Measurements from ENCODE around the gene IKZF3.
"Not testable (repeated sequence)": the region's sequence is repeated elsewhere in the genome, so short reads cannot be mapped to it uniquely, and the experiment has no call there.

IKZF3 gene

GRCh38 chr17:39753514-39754160 is 110.5 kb downstream of the IKZF3 start:
- no peak for DNase-seq

- DNase-seq: no peak
Measured at GRCh38 chr17:39752241-39752881, 111.8 kb downstream of the IKZF3 start.

- DNase-seq: no peak
Measured at GRCh38 chr17:39751637-39752036, 112.5 kb downstream of the IKZF3 start.

DNA sequence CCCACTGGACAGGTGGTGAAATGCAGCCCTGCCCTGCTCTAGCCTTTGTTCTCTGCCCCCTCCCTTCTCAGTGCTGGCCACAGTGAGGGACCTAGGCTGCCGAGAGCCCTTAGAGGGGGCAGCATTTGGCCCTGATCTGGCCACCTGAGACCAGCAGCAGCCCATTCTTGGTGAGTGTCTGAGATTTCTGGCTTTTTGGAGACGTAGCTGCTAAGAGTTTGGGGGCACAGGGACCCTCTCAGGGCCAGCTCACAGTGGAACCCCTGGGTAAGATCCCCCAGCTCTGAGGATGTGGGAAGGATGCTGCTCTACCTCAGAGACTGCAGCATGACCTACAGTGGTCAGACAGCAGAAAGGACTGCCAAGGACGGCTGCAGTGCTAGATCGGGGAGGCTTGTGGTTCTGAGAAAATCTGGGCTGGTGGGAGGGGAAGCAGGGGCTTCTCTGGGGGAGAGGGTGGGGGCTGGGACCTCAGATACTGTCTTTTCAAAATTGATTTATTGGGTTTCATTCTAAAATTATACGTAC is 113.0 kb downstream of the IKZF3 start:
- no peak for DNase-seq

DNA sequence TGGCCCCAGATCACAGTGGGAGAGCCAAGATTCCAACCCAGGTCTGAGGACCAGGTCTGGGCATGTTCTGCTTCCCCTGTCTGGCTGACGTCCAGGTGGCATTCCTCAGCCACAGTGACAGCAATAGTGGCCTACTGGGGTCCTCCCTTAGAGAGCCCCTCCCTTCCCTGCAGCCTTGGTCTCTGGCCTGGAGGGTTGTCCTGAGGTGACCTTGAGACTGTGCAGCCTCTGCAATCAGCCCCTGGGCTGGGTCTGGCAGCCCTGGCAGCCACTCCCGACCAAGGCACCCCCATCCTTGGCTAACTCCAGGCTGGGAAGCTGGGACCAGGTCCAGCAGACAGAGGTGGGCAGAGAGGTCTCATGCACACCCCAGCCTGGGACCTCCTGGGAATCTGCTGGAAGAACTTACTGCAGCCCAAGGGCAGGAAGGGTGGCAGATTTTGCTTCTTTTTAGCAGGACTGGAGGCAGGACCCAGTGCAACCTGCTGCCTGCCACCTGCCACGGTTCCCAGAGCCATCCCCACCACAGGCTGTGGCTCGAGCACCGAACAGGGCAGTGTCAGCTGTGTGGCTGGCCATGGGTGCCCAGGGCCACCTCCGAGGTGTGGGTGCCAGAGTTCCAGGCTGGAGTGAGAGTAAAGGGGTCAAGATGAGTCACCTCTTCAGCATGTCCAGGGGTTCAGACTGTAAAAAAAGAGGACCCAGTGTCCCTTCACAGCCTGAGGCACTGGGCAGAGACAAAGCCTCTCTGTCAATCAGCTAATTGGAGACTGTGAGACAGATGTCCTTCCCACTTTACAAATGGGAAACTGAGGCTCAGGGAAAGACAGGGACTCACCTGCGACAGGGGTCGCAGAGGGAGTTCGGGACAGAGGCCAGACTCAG is 113.7 kb downstream of the IKZF3 start:
- DNase-seq: no peak

DNA sequence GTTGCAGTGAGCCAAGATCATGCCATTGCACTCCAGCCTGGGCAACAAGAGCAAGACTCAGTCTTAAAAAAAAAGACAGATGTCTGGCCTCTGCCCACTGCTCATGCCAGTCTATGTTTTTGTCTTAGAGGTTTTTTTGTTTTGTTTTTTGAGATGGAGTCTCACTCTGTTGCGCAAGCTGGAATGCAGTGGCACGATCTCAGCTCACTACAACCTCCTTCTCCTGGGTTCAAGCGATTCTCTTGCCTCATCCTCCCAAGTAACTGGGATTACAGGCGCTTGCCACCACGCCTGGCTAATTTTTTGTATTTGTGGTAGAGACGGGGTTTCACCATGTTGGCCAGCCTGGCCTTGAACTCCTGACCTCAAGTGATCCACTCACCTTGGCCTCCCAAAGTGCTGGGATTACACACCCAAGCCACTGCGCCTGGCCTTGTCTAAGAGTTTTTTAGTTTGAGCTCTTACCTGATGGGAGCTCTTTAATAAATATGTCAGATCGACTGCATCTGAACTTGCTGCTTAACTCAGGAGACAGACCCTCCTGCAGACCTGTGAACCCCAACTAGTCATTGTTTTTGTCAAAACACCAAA is 115.6 kb downstream of the IKZF3 start:
- DNase-seq: not testable (repeated sequence)

DNA sequence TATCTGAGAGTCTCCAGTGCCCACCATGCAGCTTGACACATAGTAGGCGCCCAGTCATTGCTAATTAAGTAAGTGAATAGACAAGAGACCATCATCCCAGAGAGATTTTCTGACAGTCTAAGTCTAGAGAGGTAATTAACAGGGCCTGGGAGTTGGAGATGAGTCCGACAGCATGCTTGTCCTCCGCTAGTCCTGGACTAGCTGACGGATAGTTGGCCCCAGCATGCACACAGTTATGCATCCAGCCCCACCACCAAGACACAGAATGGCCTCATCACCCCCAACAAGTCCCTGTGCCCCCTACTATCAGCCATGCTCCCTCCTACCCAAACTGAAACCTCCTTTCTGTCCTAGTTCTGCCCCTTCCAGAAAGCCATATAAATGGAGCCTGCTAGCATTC is 116.4 kb downstream of the IKZF3 start:
- DNase-seq: no peak

GRCh38 chr17:39746145-39746461 is 118.0 kb downstream of the IKZF3 start:
- DNase-seq: no peak

DNA sequence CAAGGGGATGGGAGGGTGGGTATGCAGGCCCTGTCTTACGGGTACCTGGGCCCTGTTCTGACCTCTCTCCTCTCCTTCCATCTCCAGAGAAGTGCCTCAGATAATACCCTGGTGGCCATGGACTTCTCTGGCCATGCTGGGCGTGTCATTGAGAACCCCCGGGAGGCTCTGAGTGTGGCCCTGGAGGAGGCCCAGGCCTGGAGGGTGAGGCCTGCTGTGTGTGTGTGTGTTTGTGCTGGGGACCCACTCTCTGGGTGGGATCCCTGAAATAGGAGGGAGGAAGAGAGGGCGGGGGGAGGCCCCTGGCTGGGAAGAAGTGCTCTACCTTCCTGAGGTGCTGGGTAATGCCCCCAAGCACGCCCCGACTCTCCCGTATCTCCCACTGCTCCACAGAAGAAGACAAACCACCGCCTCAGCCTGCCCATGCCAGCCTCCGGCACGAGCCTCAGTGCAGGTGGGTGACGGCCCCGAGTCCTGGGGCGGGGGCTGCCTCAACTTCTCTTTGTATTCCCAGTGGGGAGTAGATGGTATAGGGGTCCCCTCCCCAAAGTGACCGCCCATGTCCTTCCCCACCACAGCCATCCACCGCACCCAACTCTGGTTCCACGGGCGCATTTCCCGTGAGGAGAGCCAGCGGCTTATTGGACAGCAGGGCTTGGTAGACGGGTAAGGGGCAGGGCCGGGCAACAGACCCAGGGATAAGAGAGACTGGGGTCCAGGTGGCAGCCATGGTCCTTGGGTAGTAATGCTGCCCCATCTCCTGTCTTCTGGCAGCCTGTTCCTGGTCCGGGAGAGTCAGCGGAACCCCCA is 118.6 kb downstream of the IKZF3 start:
- no peak for DNase-seq

GRCh38 chr17:39744836-39745215 is 119.3 kb downstream of the IKZF3 start:
- DNase-seq: no peak

DNA sequence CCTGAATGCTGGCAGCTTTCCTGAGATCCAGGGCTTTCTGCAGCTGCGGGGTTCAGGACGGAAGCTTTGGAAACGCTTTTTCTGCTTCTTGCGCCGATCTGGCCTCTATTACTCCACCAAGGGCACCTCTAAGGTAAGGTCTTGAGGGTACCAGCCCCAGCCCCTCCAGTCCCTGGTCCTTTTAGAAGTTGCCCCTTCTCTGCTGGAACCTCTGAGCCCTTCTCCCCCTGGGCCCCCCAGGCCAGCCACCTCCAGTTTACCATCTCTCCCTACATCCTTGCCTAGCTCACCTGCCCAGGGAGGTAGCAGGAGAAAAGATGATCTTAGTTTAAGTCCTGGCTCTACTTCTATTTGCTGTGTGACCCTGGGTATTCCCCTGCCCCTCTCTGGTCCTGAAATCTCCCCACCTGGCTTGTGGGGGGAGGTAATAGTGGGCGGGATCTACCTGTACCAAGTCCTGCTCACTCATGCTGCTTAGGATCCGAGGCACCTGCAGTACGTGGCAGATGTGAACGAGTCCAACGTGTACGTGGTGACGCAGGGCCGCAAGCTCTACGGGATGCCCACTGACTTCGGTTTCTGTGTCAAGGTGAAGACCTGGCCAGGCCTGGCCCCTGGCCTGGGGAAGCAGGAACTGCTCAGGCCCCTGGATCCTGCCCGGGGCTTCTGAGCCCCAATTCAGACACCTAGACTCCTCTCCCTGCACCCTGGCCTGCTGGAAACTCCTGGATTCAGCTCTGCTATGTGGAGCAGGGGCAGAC is 119.9 kb downstream of the IKZF3 start:
- DNase-seq: no peak

DNA sequence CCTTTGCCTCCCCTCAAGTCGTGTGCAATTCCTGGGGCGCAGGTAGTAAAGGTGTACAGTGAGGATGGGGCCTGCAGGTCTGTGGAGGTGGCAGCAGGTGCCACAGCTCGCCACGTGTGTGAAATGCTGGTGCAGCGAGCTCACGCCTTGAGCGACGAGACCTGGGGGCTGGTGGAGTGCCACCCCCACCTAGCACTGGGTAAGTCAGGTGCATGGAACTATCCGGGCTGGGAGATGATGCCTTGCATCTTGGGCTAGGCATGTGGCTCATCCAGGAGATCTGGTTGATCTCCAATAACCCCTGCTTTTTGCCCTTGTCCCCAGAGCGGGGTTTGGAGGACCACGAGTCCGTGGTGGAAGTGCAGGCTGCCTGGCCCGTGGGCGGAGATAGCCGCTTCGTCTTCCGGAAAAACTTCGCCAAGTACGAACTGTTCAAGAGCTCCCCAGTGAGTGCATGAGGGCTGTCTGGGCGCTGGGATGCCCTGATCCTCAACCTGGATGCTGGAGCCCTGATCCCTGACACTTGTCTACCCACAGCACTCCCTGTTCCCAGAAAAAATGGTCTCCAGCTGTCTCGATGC is 121.2 kb downstream of the IKZF3 start:
- no peak for DNase-seq

GRCh38 chr17:39742126-39742855 is 121.8 kb downstream of the IKZF3 start:
- no peak for DNase-seq

DNA sequence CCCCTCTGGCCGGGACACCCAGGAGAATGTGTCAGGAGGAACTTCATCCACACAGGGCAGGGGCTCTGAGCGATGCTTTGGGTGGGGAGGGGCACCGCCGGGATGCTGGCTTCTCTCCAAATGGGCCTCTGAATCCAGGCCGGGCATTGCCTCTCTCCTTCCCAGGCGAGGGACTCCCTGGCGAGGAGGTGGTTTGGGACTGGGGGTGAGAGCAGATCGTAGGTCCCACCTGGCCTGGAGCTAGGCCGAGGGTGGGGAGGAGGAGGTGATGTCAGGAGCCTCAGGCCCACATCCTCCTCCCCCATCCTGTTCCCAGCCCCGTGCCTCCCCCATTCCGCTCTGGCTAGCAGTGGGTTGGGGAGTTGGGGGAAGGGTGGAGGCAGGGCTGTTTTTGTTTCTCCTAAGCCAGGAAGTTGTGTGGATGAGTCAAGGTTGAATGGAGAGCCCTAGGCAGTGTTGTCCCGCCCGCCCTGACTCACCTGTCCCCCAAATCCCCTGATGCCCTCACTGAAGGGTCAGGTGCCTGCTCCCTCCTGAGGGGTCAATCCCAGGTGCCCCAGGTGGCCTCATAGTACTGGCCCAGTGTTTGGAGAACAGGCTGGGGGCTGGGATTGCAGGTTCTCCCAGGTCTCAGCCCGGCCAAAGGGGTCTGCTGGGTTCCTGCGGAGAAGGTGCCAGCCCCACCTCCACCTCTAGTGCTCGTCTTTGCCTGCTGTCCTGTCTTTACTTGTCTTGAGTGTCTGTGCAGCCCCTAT is 123.6 kb downstream of the IKZF3 start:
- no peak for DNase-seq

DNA sequence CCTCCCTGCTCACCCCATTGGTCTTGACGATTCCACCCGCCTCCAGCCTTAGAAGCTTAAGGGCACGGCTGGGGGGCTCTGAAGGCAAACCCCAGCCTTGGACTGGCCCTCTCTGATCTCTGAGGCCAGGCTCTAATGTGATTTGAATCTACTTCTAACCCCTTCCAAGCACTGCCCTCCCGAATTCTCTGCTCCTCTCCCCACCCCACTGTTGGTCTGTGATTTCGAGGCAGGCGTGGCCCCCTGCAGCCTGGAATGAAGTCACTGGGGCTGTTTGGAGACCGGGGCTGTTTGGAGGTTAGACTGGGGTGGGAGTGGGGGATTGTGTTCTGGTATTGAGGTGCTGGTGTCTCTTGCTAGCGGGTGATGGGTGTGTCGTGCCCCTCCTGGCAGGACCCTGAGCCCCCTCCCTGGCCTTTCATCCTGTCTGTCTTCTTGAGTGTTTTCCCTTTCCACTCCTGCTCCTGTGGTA is 124.2 kb downstream of the IKZF3 start:
- DNase-seq: no peak

- no peak for DNase-seq
Measured at GRCh38 chr17:39738983-39739884, 124.9 kb downstream of the IKZF3 start.

- peak; percentile 65 for DNase-seq
Measured at GRCh38 chr17:39738568-39738901, 125.6 kb downstream of the IKZF3 start.

DNA sequence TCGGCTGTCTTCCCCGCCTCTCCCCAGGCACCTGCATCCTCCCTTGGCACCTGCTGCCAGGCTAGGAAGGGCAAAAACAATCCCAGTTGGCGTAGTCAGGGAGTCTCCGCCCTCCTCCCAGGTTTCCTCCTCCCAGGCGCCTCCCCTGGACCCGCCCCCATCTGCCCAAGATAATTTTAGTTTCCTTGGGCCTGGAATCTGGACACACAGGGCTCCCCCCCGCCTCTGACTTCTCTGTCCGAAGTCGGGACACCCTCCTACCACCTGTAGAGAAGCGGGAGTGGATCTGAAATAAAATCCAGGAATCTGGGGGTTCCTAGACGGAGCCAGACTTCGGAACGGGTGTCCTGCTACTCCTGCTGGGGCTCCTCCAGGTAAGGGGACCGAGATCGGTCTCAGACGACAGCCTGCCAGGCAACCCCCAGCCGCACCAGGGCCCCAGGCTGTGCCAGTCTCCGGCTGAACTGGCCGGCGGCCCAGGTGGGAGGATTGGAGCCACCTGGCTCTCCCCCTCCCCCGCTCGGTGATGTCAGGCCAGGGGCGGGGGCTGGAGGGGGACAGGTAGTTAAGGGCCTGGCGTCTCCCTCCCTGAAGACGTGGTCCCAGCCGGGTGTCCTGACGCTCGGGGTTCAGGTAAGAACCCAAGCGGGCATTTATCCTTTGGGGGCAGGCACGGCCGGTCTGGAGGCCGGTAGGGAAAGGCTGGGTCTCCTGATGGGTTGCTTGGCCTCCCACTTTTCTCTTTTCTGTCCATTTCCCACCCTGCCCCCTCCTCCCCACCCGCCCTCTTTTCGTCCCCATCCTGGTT is 126.1 kb downstream of the IKZF3 start, which contains the start of gene GRB7:
Gene GRB7 (plus strand): TSS at position 179 of the 808 bp plus-strand sequence. CDS start 4,364 bp downstream, outside the sequence.
- no peak for DNase-seq

Data from activated T-cell treated with anti-CD3 and anti-CD28 coated beads, Interleukin-2, amount 50 U/mL, for 1 hour (primary cell).